K562 (cell line): ENCODE results near the gene GRK3. TPM values are rescaled to one million over a fixed set of nuclear protein-coding genes. Genes with fewer than 3 reads are reported as not detected.

ENCODE experiments used
- ATAC-seq: fragments of 200-7000 bp; cut with Tn5 transposase; 3 replicates; pipeline ENCODE4 v1.9.1; 2020; ENCODE audit warnings: moderate library complexity
- BruUV-seq: library from RNA; stranded (reverse); fragments of 400-500 nt; replicated peaks from 2 replicates; lab custom pipeline; 2021; lab: Mats Ljungman, UMichigan
- CTCF ChIA-PET: fragments of 300-600 bp; formaldehyde crosslinking; extraction: SDS; loops from one replicate; lab custom pipeline; 2021; ENCODE audit warnings: low intra/inter-chr PET ratio; lab: Yijun Ruan, JAX
- POLR2A ChIA-PET: fragments of 300-600, 350-650 bp; sonication (Branson Sonifier 250); formaldehyde crosslinking; extraction: SDS; loops from one replicate; lab custom pipeline; 2021; ENCODE audit warnings: antibody characterized with exemption, inconsistent platforms; lab: Yijun Ruan, JAX
- DNase-seq, 4 experiments: peaks; one replicate each; pipeline versions ENCODE4 v3.0.0 to v3.0.0-alpha.2; 2011 to 2018; ENCODE audit warnings: low spot score in 3 of 4, mixed read lengths in 3 of 4; ENCODE audit errors: extremely low read depth in 1 of 4
- FAIRE-seq: peaks from 2 replicates; lab custom pipeline; 2011; peaks lifted over from hg19 to GRCh38; lab: Jason Lieb, UNC
- H2AFZ ChIP-seq: 2 replicates; pipeline ENCODE4 v1.6.0; 2011; ENCODE audit warnings: low read depth, low read length, control low read depth, inconsistent platforms
- H3K27ac ChIP-seq: fragments of 200-600 bp; 3 replicates; pipeline ENCODE4 v1.8.0; 2011; ENCODE audit warnings: low read depth, mild to moderate bottlenecking, control low read depth, inconsistent platforms, low read length, moderate library complexity, mixed read lengths; ENCODE audit errors: extremely low read depth
- H3K27me3 ChIP-seq, 2 experiments: fragments of 300-600 bp in 1 of 2; 2 replicates in 1 of 2; 3 replicates in 1 of 2; pipeline versions ENCODE4 v1.6.0 to v1.8.0; 2011; ENCODE audit warnings: inconsistent platforms in 2 of 2, low read length in 2 of 2, mild to moderate bottlenecking in 1 of 2, mixed read lengths in 1 of 2, moderate library complexity in 1 of 2; ENCODE audit not compliant: control insufficient read depth in 2 of 2, insufficient read depth in 2 of 2
- H3K36me3 ChIP-seq: fragments of 300-600 bp; 3 replicates; pipeline ENCODE4 v1.8.0; 2011; ENCODE audit warnings: mild to moderate bottlenecking, low read length, inconsistent platforms; ENCODE audit not compliant: control insufficient read depth, insufficient read depth
- H3K4me1 ChIP-seq, 2 experiments: fragments of 200-600 bp in 1 of 2; replicated peaks in 1 of 2; 2 replicates in 1 of 2; 3 replicates in 1 of 2; pipeline versions ENCODE4 v1.5.1 to v1.8.0; 2011; ENCODE audit warnings: inconsistent platforms in 2 of 2, low read length in 2 of 2, mild to moderate bottlenecking in 1 of 2, mixed read lengths in 1 of 2, moderate library complexity in 1 of 2; ENCODE audit not compliant: control insufficient read depth in 2 of 2, insufficient read depth in 2 of 2
- H3K4me2 ChIP-seq: 2 replicates; pipeline ENCODE4 v1.6.1; 2011; ENCODE audit warnings: low read length, control low read depth, inconsistent platforms, mixed read lengths; ENCODE audit not compliant: insufficient read depth
- H3K4me3 ChIP-seq: fragments of 200-600 bp; sonication (generic), shearing (Covaris generic); 2 replicates; pipeline ENCODE4 v1.5.1; 2016; ENCODE audit warnings: control low read depth, inconsistent platforms
- H3K79me2 ChIP-seq: fragments of 200-600 bp; 3 replicates; pipeline ENCODE4 v1.8.0; 2011; ENCODE audit warnings: low read length, inconsistent platforms; ENCODE audit not compliant: control insufficient read depth, insufficient read depth
- H3K9ac ChIP-seq, 2 experiments: 2 replicates each; pipeline versions ENCODE4 v1.6.0 to v1.6.1; 2011; ENCODE audit warnings: low read depth in 2 of 2, low read length in 2 of 2, control low read depth in 1 of 2, inconsistent platforms in 1 of 2, mild to moderate bottlenecking in 1 of 2, mixed read lengths in 1 of 2; ENCODE audit not compliant: insufficient read depth in 1 of 2
- H3K9me1 ChIP-seq: one replicate; pipeline ENCODE4 v1.6.0; 2011; ENCODE audit warnings: inconsistent platforms, mild to moderate bottlenecking, low read length, moderate library complexity; ENCODE audit not compliant: control insufficient read depth, insufficient read depth
- H3K9me3 ChIP-seq: replicated peaks from 2 replicates; pipeline ENCODE4 v1.5.1; 2011; ENCODE audit warnings: low read depth, low read length, inconsistent platforms; ENCODE audit not compliant: control insufficient read depth, insufficient read depth
- H4K20me1 ChIP-seq: replicated peaks from 2 replicates; pipeline ENCODE4 v1.6.1; 2011; ENCODE audit warnings: low read length, inconsistent platforms, mixed read lengths; ENCODE audit not compliant: control insufficient read depth, insufficient read depth
- CBX3 ChIP-seq, 2 experiments: IDR thresholded peaks; 1 replicate in 1 of 2; 2 replicates in 1 of 2; pipeline ENCODE4 v1.6.1; 2012; ENCODE audit warnings: inconsistent platforms in 2 of 2, low read length in 2 of 2, borderline replicate concordance in 1 of 2, control low read depth in 1 of 2
- CHAMP1 ChIP-seq: fragments of 450-650 bp; IDR thresholded peaks from 2 replicates; pipeline ENCODE4 v1.6.1; 2016; ENCODE audit warnings: mild to moderate bottlenecking
- FOSL1 ChIP-seq: fragments of 200-800 bp; sonication (Bioruptor generic); conservative IDR thresholded peaks from 2 replicates; pipeline ENCODE4 v1.6.1; 2016; ENCODE audit warnings: missing genetic modification characterization, missing compliant biosample characterization
- SPI1 ChIP-seq: IDR thresholded peaks from 2 replicates; pipeline ENCODE4 v1.6.1; 2011; ENCODE audit warnings: low read depth, low read length, control low read depth, borderline replicate concordance
- TOE1 ChIP-seq, 2 experiments: fragments of 450-650 bp in 1 of 2; sonication (generic) in 1 of 2; formaldehyde crosslinking in 1 of 2; IDR thresholded peaks; 2 replicates each; pipeline versions ENCODE4 v1.7.1 to v1.8.0; 2016 to 2022; ENCODE audit warnings: borderline replicate concordance in 2 of 2, mild to moderate bottlenecking in 2 of 2, antibody characterized with exemption in 1 of 2, inconsistent platforms in 1 of 2, low read depth in 1 of 2, missing genetic modification reagents in 1 of 2, moderate library complexity in 1 of 2
- VEZF1 ChIP-seq: fragments of 200-800 bp; sonication (Bioruptor generic); IDR thresholded peaks from 2 replicates; pipeline ENCODE4 v1.6.1; 2017; ENCODE audit warnings: missing genetic modification characterization, missing compliant biosample characterization
- ZC3H8 ChIP-seq: fragments of 450-650 bp; IDR thresholded peaks from 2 replicates; pipeline ENCODE4 v1.6.1; 2017
- WGBS: fragments of 100-300 bp; shearing (Covaris generic); methylation state at CpG from one replicate; pipeline ENCODE4 v1.1.6; 2016; ENCODE audit warnings: low coverage, mixed read lengths; ENCODE audit not compliant: insufficient coverage; ENCODE audit errors: missing lambda C conversion rate; 5-methylcytosine and 5-hydroxymethylcytosine counted together
- in situ Hi-C: fragments of 300-500 bp; cut with MboI; formaldehyde crosslinking; loops from 4 replicates; pipeline ENCODE4 v1.15.0; 2018; ENCODE audit warnings: inconsistent platforms, mixed read lengths
- intact Hi-C: fragments of 100-400 bp; cut with micrococcal nuclease; formaldehyde crosslinking; loops from 2 replicates; pipeline ENCODE4 v1.14.2; 2022
- polyA plus RNA-seq, 8 experiments: library from polyadenylated mRNA; depleted of rRNA in 4 of 8; stranded (reverse) in 5 of 8; unstranded in 3 of 8; fragments of >200 nt; fragmentation: Nextera tagmentation in 2 of 8; fragmentation: Illumina TruSeq in 1 of 8; extraction: Ambion mirVana in 2 of 8; extraction: Trizol in 1 of 8; gene quantifications; 2 replicates each; pipeline versions ENCODE4 v1.2.1 to v1.2.3, GENCODE V29; 2011 to 2014; ENCODE audit warnings: inconsistent platforms in 1 of 8, missing spikeins in 1 of 8
- total RNA-seq, 7 experiments: library from RNA; depleted of rRNA in 6 of 7; stranded (reverse); fragments of >200 nt in 6 of 7; fragmentation: Illumina TruSeq in 2 of 7; extraction: Trizol in 2 of 7; gene quantifications; 2 replicates each; pipeline versions ENCODE4 v1.2.1 to v1.2.3, GENCODE V29; 2011 to 2021; ENCODE audit warnings: low replicate concordance in 1 of 7
- TF ChIP-seq, protein P1 (sequence below): fragments of 450-650 bp; IDR thresholded peaks from 2 replicates; pipeline ENCODE4 v1.6.1; 2016

GRK3 gene
- total and polyA plus RNA-seq, 9 of the 15 experiments (the other 6 are each of a cell fraction or from before 2014, with no cell fraction given), result 1.4 to 7.6 (median 3.6) TPM

GRCh38 chr22:25566898-25567235, 2.4 kb downstream of the GRK3 start:
- no peaks in the 10 kb centered on the region for H3K27me3 ChIP-seq
- peaks cover 13 to 17% of the 10 kb centered on the region in 2 experiments for H3K4me1 ChIP-seq
- H3K9me3 ChIP-seq, result no peaks in the 10 kb centered on the region
- no peak for DNase-seq
- H3K4me3 ChIP-seq, result no peak overlapping the region
- no peak overlapping the region; the same call in 1 of the 2 replicates for H3K4me2 ChIP-seq
- H3K9ac ChIP-seq, result no peak overlapping the region
- in situ Hi-C loops (no loop called here), intact Hi-C loops (no loop called here)
- H3K36me3 ChIP-seq, result no peaks in the 10 kb centered on the region
- no peak for ATAC-seq
- no peaks in the 10 kb centered on the region for H4K20me1 ChIP-seq
- 5% methylated on average over 2 of the region's 2 CpGs for WGBS
- CTCF ChIA-PET, result interaction anchor here (1.5 kb wide), 1 partner anchor 135 kb away, joined by 3 read pairs; no protein-coding TSS in a partner anchor
- no peak overlapping the region for H2AFZ ChIP-seq
- H3K27ac ChIP-seq, result peak overlapping the region; percentile 58; the same call in 1 of the 3 replicates
- no peak for FAIRE-seq
- no peaks in the 10 kb centered on the region for H3K9me1 ChIP-seq
- BruUV-seq, result no TSS peak
- POLR2A ChIA-PET, result interaction anchor here (1.2 kb wide), 1 partner anchor 101 kb away, joined by 3 read pairs; no protein-coding TSS in a partner anchor
- H3K79me2 ChIP-seq, result peaks cover 38% of the 10 kb centered on the region
- TF ChIP-seq TOE1 (IDR thresholded peaks at IDR 0.05; ENCODE audit: borderline replicate concordance) (no peak), TOE1 (CRISPR knock-in tag; IDR thresholded peaks at IDR 0.05; ENCODE audit: borderline replicate concordance, low read depth) (no peak), SPI1 (peak; percentile 75; the same call in 1 of the 2 replicates), VEZF1 (CRISPR knock-in tag) (0 out of 2 replicates have a peak, but pooled peaks have one; percentile 3), CHAMP1 (no peak), CBX3 (IDR thresholded peaks at IDR 0.05; ENCODE audit: borderline replicate concordance in 1 of 2, low read length in 2 of 2) (no peak), FOSL1 (0 out of 2 replicates have a peak, but pooled peaks have one; percentile 15), ZC3H8 (no peak)
- TF ChIP-seq, protein P1, sequence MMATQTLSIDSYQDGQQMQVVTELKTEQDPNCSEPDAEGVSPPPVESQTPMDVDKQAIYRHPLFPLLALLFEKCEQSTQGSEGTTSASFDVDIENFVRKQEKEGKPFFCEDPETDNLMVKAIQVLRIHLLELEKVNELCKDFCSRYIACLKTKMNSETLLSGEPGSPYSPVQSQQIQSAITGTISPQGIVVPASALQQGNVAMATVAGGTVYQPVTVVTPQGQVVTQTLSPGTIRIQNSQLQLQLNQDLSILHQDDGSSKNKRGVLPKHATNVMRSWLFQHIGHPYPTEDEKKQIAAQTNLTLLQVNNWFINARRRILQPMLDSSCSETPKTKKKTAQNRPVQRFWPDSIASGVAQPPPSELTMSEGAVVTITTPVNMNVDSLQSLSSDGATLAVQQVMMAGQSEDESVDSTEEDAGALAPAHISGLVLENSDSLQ, result peak; percentile 26; the same call in 1 of the 2 replicates
